Epithelial cell of proximal tubule (primary cell): ENCODE data around the gene SLC39A11. TPM values are rescaled to one million over a fixed set of nuclear protein-coding genes. Genes with fewer than 3 reads are reported as not detected.
"Not testable (repeated sequence)": the region's sequence is repeated elsewhere in the genome, so short reads cannot be mapped to it uniquely, and the experiment has no call there.

Experiments used
- DNase-seq: peaks from one replicate; pipeline ENCODE4 v3.0.0-alpha.2; 2011; ENCODE audit warnings: low read depth
- H3K4me3 ChIP-seq: 2 replicates; pipeline ENCODE4 v1.5.1; 2011; ENCODE audit warnings: low read depth, mild to moderate bottlenecking, low read length
- total RNA-seq: library from RNA; depleted of rRNA; stranded (reverse); fragments of >200 nt; gene quantifications from 2 replicates; pipeline ENCODE4 v1.2.3, GENCODE V29; 2015
- TF ChIP-seq, protein P1 (sequence below): conservative IDR thresholded peaks from 2 replicates; pipeline ENCODE4 v1.5.1; 2012; ENCODE audit warnings: low read depth, mild to moderate bottlenecking, low read length

SLC39A11 gene
- total RNA-seq, 1 donor from 2014 or later = 12.6 TPM

GRCh38 chr17:72901657-72902056 lies 190.8 kb downstream of the SLC39A11 start:
- TF ChIP-seq, protein P1, sequence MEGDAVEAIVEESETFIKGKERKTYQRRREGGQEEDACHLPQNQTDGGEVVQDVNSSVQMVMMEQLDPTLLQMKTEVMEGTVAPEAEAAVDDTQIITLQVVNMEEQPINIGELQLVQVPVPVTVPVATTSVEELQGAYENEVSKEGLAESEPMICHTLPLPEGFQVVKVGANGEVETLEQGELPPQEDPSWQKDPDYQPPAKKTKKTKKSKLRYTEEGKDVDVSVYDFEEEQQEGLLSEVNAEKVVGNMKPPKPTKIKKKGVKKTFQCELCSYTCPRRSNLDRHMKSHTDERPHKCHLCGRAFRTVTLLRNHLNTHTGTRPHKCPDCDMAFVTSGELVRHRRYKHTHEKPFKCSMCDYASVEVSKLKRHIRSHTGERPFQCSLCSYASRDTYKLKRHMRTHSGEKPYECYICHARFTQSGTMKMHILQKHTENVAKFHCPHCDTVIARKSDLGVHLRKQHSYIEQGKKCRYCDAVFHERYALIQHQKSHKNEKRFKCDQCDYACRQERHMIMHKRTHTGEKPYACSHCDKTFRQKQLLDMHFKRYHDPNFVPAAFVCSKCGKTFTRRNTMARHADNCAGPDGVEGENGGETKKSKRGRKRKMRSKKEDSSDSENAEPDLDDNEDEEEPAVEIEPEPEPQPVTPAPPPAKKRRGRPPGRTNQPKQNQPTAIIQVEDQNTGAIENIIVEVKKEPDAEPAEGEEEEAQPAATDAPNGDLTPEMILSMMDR = no peak
- no peak for DNase-seq
- H3K4me3 ChIP-seq = no peak overlapping the region

DNA sequence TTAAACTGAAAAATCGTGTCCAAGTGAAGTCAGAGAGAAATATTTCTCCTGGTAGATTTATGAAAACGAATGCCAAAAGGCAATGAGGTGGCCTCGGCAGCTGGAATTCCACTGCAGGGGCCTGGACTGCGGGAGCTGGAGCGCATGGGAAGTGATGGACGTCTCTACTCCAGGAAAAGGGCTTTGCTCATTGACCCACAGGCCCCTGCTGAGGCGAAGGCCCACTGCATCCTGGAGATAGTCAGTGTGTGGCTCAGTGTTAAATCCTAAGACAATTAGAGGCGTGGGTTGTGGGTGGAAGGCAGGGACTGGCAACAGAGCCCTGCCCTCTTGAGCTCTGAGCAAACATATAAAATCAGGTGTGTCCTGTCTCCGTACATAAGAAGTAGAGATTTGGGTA lies 191.4 kb downstream of the SLC39A11 start:
- no peak overlapping the region for H3K4me3 ChIP-seq
- TF ChIP-seq, protein P1 = no peak
- no peak for DNase-seq

GRCh38 chr17:72900654-72900971 lies 191.9 kb downstream of the SLC39A11 start:
- TF ChIP-seq, protein P1 = no peak
- DNase-seq = no peak
- H3K4me3 ChIP-seq = no peak overlapping the region

DNA sequence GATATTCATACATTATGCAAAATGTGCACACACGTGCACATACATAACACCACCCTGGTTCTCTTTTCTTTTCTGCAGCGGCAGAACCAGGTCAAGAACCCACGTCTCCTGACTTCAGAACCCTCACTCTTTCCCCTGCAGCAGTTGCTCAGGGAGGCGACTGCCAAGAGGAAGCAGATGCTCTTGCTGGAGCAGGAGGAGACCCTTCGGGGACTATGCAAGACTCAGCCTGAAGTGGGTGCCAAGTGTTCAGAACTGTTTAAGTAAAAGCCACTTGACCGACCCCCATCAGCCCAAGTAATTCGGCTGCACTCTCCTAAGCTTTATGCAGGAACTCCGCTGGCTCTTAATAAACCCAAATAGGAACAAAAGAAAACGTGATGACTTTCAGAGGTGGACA lies 193.8 kb downstream of the SLC39A11 start:
- no peak for DNase-seq
- H3K4me3 ChIP-seq = no peak overlapping the region
- TF ChIP-seq, protein P1 = no peak

DNA sequence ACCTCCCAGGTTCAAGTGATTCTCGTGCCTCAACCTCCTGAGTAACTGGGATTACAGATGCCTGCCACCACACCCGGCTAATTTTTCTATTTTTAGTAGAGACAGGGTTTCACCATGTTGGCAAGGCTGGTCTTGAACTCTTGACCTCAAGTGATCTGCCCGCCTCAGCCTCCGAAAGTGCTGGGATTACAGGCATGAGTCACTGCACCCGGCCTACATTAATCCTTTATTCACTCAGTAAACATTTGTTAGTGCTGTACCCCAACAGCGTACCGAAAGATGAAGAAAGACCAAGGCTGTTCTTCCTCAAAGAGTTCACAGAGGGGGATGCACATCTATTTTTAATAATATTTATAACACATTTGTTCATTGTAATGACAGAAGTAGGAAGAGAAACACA lies 196.2 kb downstream of the SLC39A11 start:
- DNase-seq, H3K4me3 ChIP-seq: not testable (repeated sequence)

- TF ChIP-seq, protein P1 = no peak
- no peak overlapping the region for H3K4me3 ChIP-seq
- no peak for DNase-seq
Observed at GRCh38 chr17:72891627-72892026, 200.9 kb downstream of the SLC39A11 start.

DNA sequence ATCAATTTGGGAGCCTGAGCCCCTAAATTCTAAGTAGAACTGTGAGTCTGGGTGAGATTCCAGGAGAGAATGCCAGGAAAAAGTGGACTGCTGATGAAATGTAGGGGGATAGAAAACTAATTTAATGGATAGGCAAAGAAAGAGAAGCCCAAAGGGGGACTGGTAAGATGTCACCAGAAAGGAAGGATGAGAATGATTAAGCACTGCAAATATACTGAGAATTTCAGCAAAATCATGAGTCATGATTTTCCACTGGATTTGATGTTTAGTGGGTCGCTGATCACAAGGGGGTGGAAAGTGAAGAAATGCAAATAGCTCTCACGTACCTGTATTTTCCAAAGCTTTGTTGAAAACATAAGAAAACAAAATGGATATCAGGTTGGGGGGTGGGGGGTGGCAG lies 201.8 kb downstream of the SLC39A11 start:
- peak; percentile 13 for DNase-seq

More for the DNA sequence above, 201.8 kb downstream of the SLC39A11 start:
- TF ChIP-seq, protein P1 = no peak
- no peak overlapping the region for H3K4me3 ChIP-seq
